LNCAP (cell line): ENCODE data around the gene SCN5A.

Experiments
- TF ChIP-seq, protein P1 (sequence below): fragments of 450-650 bp; IDR thresholded peaks from 2 replicates; pipeline ENCODE4 v1.5.1; 2017; ENCODE audit warnings: mild to moderate bottlenecking

Gene SCN5A

DNA sequence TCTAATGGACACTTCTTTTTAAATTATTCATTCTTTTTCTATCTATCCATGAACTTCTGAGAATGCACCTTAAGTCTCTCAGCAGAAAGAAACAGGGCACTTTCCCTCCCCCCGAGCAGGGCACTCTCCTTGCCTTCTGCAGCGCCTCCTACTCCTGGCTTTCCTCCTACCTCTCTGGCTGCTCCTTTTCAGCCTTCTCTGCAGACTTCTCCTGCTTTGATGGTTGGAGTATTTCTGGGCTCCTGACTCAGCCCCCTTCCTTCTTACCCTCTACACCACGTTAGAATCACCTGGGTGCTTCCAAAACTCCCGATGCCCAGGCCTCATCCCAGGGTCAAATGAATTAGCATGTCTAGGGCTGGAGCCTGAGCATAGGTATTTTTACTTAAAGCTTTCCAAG, 3.4 kb downstream of the SCN5A start:
- TF ChIP-seq, protein P1, sequence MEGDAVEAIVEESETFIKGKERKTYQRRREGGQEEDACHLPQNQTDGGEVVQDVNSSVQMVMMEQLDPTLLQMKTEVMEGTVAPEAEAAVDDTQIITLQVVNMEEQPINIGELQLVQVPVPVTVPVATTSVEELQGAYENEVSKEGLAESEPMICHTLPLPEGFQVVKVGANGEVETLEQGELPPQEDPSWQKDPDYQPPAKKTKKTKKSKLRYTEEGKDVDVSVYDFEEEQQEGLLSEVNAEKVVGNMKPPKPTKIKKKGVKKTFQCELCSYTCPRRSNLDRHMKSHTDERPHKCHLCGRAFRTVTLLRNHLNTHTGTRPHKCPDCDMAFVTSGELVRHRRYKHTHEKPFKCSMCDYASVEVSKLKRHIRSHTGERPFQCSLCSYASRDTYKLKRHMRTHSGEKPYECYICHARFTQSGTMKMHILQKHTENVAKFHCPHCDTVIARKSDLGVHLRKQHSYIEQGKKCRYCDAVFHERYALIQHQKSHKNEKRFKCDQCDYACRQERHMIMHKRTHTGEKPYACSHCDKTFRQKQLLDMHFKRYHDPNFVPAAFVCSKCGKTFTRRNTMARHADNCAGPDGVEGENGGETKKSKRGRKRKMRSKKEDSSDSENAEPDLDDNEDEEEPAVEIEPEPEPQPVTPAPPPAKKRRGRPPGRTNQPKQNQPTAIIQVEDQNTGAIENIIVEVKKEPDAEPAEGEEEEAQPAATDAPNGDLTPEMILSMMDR = no peak

DNA sequence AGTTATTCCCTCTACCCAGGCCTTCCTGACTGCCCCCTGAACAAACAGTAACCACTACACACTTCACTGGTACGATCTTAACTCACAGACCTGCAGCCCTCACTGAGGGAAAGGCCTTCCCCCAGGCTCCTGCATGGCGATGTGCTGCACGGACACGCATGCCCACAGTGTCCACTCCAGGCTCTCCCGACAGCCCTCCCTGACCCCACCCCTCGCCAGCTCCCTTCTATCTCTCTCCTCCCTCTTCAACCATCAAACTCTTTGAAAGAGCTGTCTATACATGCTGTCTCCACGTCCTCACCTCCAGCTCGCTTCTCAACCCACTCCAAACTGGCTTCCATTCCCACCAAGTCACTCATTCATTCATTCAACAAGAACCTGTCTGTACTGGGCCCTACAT, 3.9 kb downstream of the SCN5A start:
- TF ChIP-seq, protein P1 = no peak

DNA sequence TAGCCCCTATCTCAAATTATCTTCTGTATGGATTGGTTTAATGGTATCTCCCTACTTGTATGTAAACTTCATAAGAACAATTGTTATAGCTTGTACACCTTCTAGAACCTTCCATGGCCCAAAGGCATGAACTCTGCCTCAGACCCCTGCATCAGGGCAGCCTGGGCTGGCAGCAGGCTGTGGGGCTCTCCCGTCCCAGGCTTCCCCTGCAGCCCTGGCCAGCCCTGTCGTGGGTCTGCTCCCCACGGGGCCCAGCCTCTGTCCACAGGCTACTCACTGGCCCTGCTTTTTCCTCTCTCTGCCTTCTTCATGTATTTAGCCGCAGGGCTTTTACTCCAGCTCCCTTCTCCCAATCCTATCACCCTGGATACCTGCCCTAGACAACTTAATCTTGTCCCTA, 4.4 kb downstream of the SCN5A start:
- TF ChIP-seq, protein P1 = no peak

DNA sequence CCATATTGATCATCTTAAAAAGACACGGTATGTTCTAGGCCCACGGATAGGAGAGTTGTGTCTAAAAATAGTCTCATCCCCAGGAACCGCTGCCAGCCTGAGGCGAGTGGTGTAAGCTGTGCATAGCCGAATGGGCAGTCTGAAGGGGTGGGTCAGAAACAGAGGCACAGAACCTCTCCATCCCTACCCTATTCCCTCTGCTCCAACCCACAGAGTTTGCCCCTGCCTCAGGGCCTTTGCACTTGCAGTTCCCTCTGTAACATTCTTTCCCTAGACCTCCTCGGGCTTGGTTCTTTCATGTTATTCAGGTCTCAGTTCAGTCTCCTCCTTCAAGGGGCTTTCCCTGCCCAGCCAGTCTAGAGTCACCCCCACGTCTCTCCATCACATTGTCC, 4.8 kb downstream of the SCN5A start:
- TF ChIP-seq, protein P1 = no peak

DNA sequence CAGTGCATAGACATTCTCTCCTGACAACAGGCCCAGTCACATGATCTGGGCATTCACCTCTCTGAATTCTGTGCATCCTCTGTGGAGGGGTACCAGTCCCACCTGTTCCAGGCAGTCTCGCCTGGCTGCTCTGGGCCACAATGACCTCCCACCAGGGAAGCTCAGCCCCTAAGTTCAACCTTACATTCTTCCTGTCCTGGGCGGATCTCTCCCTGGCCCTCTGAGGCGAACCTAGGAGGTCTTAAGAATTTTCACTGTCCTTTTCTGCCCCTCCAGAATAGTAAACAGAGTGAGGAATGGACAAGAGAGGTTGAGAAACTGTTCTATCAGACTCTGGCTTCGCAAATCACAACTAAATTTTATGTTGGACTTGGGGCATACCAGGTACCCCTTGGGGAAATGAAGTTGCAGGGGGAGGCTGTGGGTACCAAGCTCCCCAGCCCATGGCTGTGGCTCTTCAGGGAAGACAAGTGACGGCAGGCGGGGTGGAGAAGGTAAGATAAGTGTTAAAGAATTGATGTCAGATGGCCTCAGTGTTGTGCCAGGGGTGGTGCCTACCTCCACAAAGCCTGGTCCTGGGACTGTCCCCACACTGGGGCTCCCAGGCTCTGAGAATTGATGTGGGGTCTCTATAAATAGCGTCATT, 5.3 kb downstream of the SCN5A start:
- TF ChIP-seq, protein P1 = no peak

DNA sequence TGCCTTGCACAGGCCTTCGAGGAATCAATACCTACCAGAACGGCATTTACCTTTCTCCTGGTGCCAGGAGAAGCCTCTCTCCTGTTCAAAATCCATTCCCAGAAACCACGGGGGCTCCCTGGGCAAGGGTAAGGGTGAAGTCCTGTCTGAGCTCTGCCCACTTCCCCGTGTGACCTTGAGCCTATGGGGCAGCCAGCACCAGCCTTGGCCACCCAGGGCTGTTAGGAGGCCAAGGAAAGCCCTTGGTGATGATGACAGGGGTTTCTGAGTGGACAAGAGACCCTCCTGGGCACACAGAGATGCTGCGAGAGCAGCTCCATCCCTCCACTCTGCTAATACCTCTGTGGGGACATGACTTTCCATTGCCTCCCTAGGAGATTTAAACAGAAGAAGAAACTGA, 5.9 kb downstream of the SCN5A start:
- TF ChIP-seq, protein P1 = no peak

DNA sequence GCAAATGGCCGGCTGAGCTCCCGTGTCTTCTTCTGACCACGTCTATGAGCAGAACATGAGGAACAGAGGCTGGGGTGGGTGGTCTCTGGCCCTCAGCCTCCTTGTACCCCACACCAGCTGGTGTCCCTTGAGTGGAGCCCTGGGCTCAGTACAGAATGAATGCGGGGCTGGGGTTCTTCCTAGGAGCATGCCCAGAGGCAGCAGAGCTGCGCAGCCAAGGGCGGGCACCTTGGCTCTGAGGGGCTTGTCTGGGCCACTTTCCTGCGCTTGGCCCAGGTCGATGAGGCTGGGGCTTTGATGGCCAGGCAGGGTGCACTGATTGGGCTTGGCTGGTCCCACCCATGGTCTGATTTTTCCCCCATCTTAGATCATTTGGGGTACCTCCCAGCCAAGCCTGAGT, 6.4 kb downstream of the SCN5A start:
- TF ChIP-seq, protein P1 = no peak

DNA sequence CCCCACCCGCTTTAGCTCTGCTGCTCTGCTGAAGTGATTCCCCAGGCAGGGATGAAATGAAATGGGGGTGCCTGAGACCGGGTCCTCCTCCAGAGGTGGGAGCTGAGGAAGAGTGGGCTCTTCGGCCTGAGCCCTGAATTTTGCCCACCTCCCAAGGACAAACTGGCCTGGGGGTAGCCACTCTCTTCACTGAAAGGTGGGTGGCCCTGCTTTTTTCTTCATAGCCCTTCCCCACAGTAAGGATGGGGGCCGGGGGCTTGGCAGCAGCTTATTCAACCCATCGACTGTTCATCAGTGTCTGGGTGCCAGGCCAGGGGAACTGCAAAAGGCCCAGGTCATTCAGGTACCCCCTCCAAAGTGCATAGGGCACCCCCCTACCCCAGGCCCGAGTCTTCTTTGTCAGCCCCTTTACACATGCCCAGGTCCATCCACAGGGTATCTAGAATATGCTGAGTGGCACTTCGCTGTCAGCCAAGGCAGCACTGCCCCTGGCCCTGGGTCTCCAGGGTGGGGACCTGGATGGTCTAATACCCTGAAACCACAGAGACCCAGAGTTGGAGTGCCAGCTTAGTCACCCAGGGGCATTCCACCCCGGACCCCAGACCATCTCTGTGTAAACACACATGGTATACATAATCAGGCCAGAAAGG, 7.9 kb downstream of the SCN5A start:
- TF ChIP-seq, protein P1 = no peak
